Vagina (tissue), 2 donors: ENCODE measurements around the gene S100A9.

Source experiments
- CTCF ChIP-seq, 3 experiments: fragments of 450-650 bp in 2 of 3; fragments of 200-600 bp in 1 of 3; sonication (generic) in 1 of 3; IDR thresholded peaks; one replicate each; pipeline ENCODE4 v1.5.1; 2017 to 2019; ENCODE audit warnings: antibody characterized with exemption in 3 of 3, mild to moderate bottlenecking in 2 of 3, moderate library complexity in 2 of 3
- POLR2A ChIP-seq, 2 donors: fragments of 450-650 bp; IDR thresholded peaks; one replicate each; pipeline ENCODE4 v1.6.1; 2017; ENCODE audit warnings: antibody characterized with exemption in 2 of 2, mild to moderate bottlenecking in 2 of 2, moderate library complexity in 2 of 2
- POLR2AphosphoS5 ChIP-seq, 2 donors: sonication (generic); formaldehyde crosslinking; IDR thresholded peaks; one replicate each; pipeline ENCODE4 v1.9.0; 2017; ENCODE audit warnings: antibody characterized with exemption in 2 of 2, mild to moderate bottlenecking in 2 of 2, low read depth in 1 of 2; ENCODE audit not compliant: insufficient read depth in 1 of 2

GRCh38 chr1:153366261-153366660 is 8.6 kb downstream of the S100A9 start:
- TF ChIP-seq CTCF (IDR thresholded peaks at IDR 0.05) (no peak), POLR2A (IDR thresholded peaks at IDR 0.05) (no peak), POLR2AphosphoS5 (IDR thresholded peaks at IDR 0.05; ENCODE audit: insufficient read depth in 1 of 2, low read depth in 1 of 2) (no peak)
